PC-3 (cell line): ENCODE measurements around the gene RFTN1. TPM values are rescaled to one million over a fixed set of nuclear protein-coding genes. Genes with fewer than 3 reads are reported as not detected.

Source experiments
- ATAC-seq: fragments of 200-7000 bp; cut with Tn5 transposase; 2 replicates; pipeline ENCODE4 v1.9.1; 2020; ENCODE audit warnings: mild to moderate bottlenecking, moderate library complexity
- BruUV-seq: library from RNA; stranded (reverse); fragments of 400-500 nt; replicated peaks from 2 replicates; lab custom pipeline; 2021; lab: Mats Ljungman, UMichigan
- CTCF ChIA-PET: fragments of 300-600 bp; sonication (Branson Sonifier 250); formaldehyde crosslinking; loops from one replicate; lab custom pipeline; 2022; ENCODE audit warnings: antibody characterized with exemption; lab: Charles Lee
- POLR2A ChIA-PET: fragments of 300-600 bp; sonication (Branson Sonifier 250); formaldehyde crosslinking; loops from one replicate; lab custom pipeline; 2022; ENCODE audit warnings: antibody characterized with exemption; ENCODE audit not compliant: unreplicated experiment; lab: Charles Lee
- DNase-seq: peaks from one replicate; pipeline ENCODE4 v3.0.0-alpha.2; 2015
- H2AFZ ChIP-seq: fragments of 300-600 bp; sonication (generic); 2 replicates; pipeline ENCODE4 v1.6.0; 2016; ENCODE audit warnings: antibody characterized with exemption, low read length
- H3F3A ChIP-seq: fragments of 300-600 bp; sonication (generic); one replicate; pipeline ENCODE4 v1.6.0; 2017; ENCODE audit warnings: antibody characterized with exemption, low read length, control low read depth, mild to moderate bottlenecking; ENCODE audit not compliant: unreplicated experiment
- H3K27ac ChIP-seq: fragments of 300-600 bp; sonication (generic); 2 replicates; pipeline ENCODE4 v1.5.1; 2016; ENCODE audit warnings: mild to moderate bottlenecking, low read length
- H3K27me3 ChIP-seq: fragments of 300-600 bp; sonication (generic); 2 replicates; pipeline ENCODE4 v1.6.1; 2016; ENCODE audit warnings: low read length, mixed read lengths
- H3K36me3 ChIP-seq: fragments of 300-600 bp; sonication (generic); 2 replicates; pipeline ENCODE4 v1.6.1; 2016; ENCODE audit warnings: low read depth, mixed run types, low read length, mixed read lengths
- H3K4me1 ChIP-seq: fragments of 300-600 bp; sonication (generic); 2 replicates; pipeline ENCODE4 v1.5.1; 2016; ENCODE audit warnings: low read length; ENCODE audit not compliant: insufficient read depth
- H3K4me2 ChIP-seq: fragments of 300-600 bp; sonication (generic); 2 replicates; pipeline ENCODE4 v1.6.0; 2016; ENCODE audit warnings: low read length
- H3K4me3 ChIP-seq: fragments of 300-600 bp; sonication (generic); 2 replicates; pipeline ENCODE4 v1.5.1; 2016; ENCODE audit warnings: mild to moderate bottlenecking, low read length, mixed read lengths
- H3K79me2 ChIP-seq: fragments of 300-600 bp; sonication (generic); 2 replicates; pipeline ENCODE4 v1.6.1; 2017; ENCODE audit warnings: low read length, mixed read lengths
- H3K9ac ChIP-seq: fragments of 300-600 bp; sonication (generic); 2 replicates; pipeline ENCODE4 v1.6.0; 2016; ENCODE audit warnings: mild to moderate bottlenecking, low read length
- H3K9me2 ChIP-seq: fragments of 300-600 bp; sonication (generic); replicated peaks from 2 replicates; pipeline ENCODE4 v1.6.1; 2016; ENCODE audit warnings: mixed run types, low read length, mixed read lengths
- H3K9me3 ChIP-seq: fragments of 300-600 bp; sonication (generic); 2 replicates; pipeline ENCODE4 v1.6.1; 2016; ENCODE audit warnings: low read length, mixed read lengths
- H4K20me1 ChIP-seq: fragments of 300-600 bp; sonication (generic); 2 replicates; pipeline ENCODE4 v1.6.1; 2016; ENCODE audit warnings: low read length, mixed read lengths
- CTCF ChIP-seq: fragments of 300-600 bp; sonication (generic); conservative IDR thresholded peaks from 2 replicates; pipeline ENCODE4 v1.5.1; 2017; ENCODE audit warnings: antibody characterized with exemption, low read depth, mild to moderate bottlenecking, low read length
- EZH2 ChIP-seq: fragments of 300-600 bp; sonication (generic); IDR thresholded peaks from one replicate; pipeline ENCODE4 v1.6.1; 2017; ENCODE audit warnings: antibody characterized with exemption, mild to moderate bottlenecking, low read length; ENCODE audit not compliant: unreplicated experiment
- EZH2phosphoT487 ChIP-seq: fragments of 300-600 bp; sonication (generic); IDR thresholded peaks from 2 replicates; pipeline ENCODE4 v1.6.1; 2018; ENCODE audit warnings: mild to moderate bottlenecking, antibody characterized with exemption, low read length, borderline replicate concordance
- intact Hi-C: fragments of 100-400 bp; cut with micrococcal nuclease; formaldehyde crosslinking; loops from 2 replicates; pipeline ENCODE4 v1.9.0; 2023
- total RNA-seq: library from RNA; depleted of rRNA; stranded (reverse); fragments of >200 nt; gene quantifications from 2 replicates; pipeline ENCODE4 v1.2.3, GENCODE V29; 2014

RFTN1 gene
- total RNA-seq, 1 experiment from 2014 or later, result 9.7 TPM

GRCh38 chr3:16305111-16305541 lies 208.4 kb downstream of the RFTN1 start:
- H3F3A ChIP-seq, result no peaks in the 10 kb centered on the region
- no peak overlapping the region for H3K4me2 ChIP-seq
- POLR2A ChIA-PET, result no interaction called here
- DNase-seq (no peak), ATAC-seq (no peak)
- no peak overlapping the region for H3K27ac ChIP-seq
- no peaks in the 10 kb centered on the region for H3K79me2 ChIP-seq
- H3K9me2 ChIP-seq, result no peaks in the 10 kb centered on the region
- no peaks in the 10 kb centered on the region for H4K20me1 ChIP-seq
- no peaks in the 10 kb centered on the region for H3K27me3 ChIP-seq
- TF ChIP-seq EZH2phosphoT487 (no peak), EZH2 (no peak), CTCF (no peak)
- H3K9ac ChIP-seq, result no peak overlapping the region
- no peak overlapping the region for H3K4me3 ChIP-seq
- no peaks in the 10 kb centered on the region for H3K9me3 ChIP-seq
- H3K36me3 ChIP-seq, result peaks cover 19% of the 10 kb centered on the region; the same call in 1 of the 2 replicates
- H3K4me1 ChIP-seq, result peaks cover 6% of the 10 kb centered on the region
- intact Hi-C loops, result no loop called here
- BruUV-seq, result no TSS peak
- CTCF ChIA-PET, result no interaction called here
- H2AFZ ChIP-seq, result no peak overlapping the region

DNA sequence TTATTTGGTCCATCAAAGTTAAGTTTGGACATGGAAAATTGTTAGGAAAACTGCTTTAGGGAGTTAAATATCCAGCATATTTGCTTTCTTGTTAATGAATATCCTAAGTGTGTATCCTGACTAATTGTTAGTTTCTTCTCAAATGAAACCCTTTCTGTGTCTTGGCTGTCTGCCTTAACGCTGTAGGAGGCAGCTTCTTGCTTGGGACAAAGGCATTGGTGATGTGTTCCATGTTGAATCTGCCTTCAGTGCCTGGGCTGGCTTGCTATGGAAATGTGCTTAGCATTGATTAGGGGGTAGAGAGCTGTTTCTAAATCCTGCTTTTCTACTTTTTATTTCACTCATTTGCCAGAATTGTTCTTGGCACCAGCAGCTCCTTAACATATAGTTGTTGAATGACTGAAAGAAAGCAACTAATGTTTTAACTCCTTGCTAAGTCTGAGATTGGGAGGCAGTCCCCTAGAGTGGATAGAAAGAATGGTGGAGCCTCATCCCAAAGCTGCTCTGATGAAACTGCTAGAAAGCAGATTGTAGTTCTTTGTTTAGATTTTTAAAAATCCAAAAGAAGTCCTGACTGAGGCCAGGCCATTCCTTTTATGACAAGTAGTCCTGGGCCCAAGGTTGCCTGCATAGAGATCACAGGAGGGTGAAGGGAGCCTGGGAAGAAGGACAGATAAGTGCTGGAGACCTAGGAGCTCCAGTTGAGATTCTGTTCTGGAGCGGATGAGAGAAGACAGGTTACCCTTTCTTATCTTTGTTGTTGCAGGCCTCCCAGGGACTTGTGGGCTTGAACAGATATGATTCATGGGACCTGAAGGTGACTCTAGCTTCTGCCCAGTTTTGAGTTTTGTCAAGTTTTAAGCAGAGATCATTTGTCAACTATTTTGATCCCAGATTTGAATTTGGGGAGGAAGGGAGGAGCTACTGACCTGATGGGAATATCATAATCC lies 209.2 kb downstream of the RFTN1 start:
- Histone ChIP-seq H3K9ac (no peak overlapping the region), H3K79me2 (no peaks in the 10 kb centered on the region), H3F3A (no peaks in the 10 kb centered on the region), H3K9me2 (no peaks in the 10 kb centered on the region), H2AFZ (no peak overlapping the region), H3K27me3 (no peaks in the 10 kb centered on the region), H3K4me2 (no peak overlapping the region), H4K20me1 (no peaks in the 10 kb centered on the region), H3K9me3 (no peaks in the 10 kb centered on the region), H3K4me1 (no peaks in the 10 kb centered on the region), H3K4me3 (no peak overlapping the region), H3K27ac (no peak overlapping the region), H3K36me3 (peaks cover 19% of the 10 kb centered on the region; the same call in 1 of the 2 replicates)
- ATAC-seq, result no peak
- POLR2A ChIA-PET, result no interaction called here
- CTCF ChIA-PET, result no interaction called here
- DNase-seq, result no peak
- BruUV-seq, result no TSS peak
- intact Hi-C loops, result no loop called here
- TF ChIP-seq CTCF, result no peak
- TF ChIP-seq EZH2phosphoT487, result no peak
- no peak for TF ChIP-seq EZH2

DNA sequence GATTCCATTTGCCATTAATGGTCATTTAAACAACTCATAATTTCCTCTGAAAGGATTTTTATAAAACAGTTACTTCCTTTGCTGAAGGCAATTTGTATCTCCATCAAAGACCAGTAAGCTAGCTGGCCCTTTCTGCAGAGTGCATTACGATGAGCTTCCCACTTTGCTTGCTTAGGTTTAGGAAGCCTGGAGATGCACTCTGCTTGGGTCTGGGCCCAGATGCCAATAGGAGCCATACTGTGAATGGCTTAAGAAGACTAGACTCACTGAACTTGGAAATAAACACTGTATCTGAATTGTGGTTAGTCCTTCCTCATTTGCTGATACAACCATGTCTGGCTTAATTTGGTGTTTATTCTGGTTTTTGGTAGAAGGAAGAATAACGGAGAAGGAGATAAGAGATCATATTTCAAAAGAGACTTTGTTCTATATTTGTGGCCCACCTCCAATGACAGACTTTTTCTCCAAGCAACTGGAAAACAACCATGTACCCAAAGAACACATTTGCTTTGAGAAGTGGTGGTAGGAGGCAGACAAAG lies 210.4 kb downstream of the RFTN1 start:
- ChIA-PET POLR2A (no interaction called here), CTCF (no interaction called here)
- H3K4me1 ChIP-seq, result no peaks in the 10 kb centered on the region
- no peaks in the 10 kb centered on the region for H3K27me3 ChIP-seq
- no peaks in the 10 kb centered on the region for H3F3A ChIP-seq
- no peak overlapping the region for H3K4me3 ChIP-seq
- H3K9me2 ChIP-seq, result no peaks in the 10 kb centered on the region
- peaks cover 19% of the 10 kb centered on the region; the same call in 1 of the 2 replicates for H3K36me3 ChIP-seq
- no peak overlapping the region for H2AFZ ChIP-seq
- no peaks in the 10 kb centered on the region for H4K20me1 ChIP-seq
- BruUV-seq, result no TSS peak
- no peak overlapping the region for H3K4me2 ChIP-seq
- H3K27ac ChIP-seq, result no peak overlapping the region
- TF ChIP-seq EZH2phosphoT487, result no peak
- TF ChIP-seq CTCF, result no peak
- TF ChIP-seq EZH2, result no peak
- intact Hi-C loops, result no loop called here
- H3K9me3 ChIP-seq, result no peaks in the 10 kb centered on the region
- no peaks in the 10 kb centered on the region for H3K79me2 ChIP-seq
- DNase-seq (no peak), ATAC-seq (no peak)
- no peak overlapping the region for H3K9ac ChIP-seq
